A549 (cell line): ENCODE data around the gene ACAA1.

ENCODE experiments used
- CBX8 ChIP-seq: fragments of 200-600 bp; sonication (generic); IDR thresholded peaks from 2 replicates; pipeline ENCODE4 v1.6.1; 2016
- CEBPB ChIP-seq, 2 experiments: fragments of >200 bp in 1 of 2; sonication (Bioruptor Twin) in 1 of 2; formaldehyde crosslinking in 1 of 2; IDR thresholded peaks; 2 replicates each; pipeline ENCODE4 v1.6.1; 2012 to 2016
- CHD2 ChIP-seq: fragments of 150-350 bp; IDR thresholded peaks from 2 replicates; pipeline ENCODE4 v1.6.1; 2014; ENCODE audit warnings: low read length; ENCODE audit not compliant: partially characterized antibody
- CTCF ChIP-seq: fragments of >200 bp; sonication (Bioruptor Twin); formaldehyde crosslinking; IDR thresholded peaks from 3 replicates; pipeline ENCODE4 v1.5.1; 2016
- FOSL2 ChIP-seq, 2 experiments: fragments of 450-650 bp in 1 of 2; fragments of >200 bp in 1 of 2; sonication (Bioruptor Twin) in 1 of 2; formaldehyde crosslinking; IDR thresholded peaks; 2 replicates each; pipeline versions ENCODE4 v1.5.0 to v1.6.1; 2016 to 2020; ENCODE audit warnings: mild to moderate bottlenecking in 1 of 2, moderate library complexity in 1 of 2
- RAD21 ChIP-seq, 2 experiments: fragments of >200 bp in 1 of 2; sonication (Bioruptor Twin) in 1 of 2; formaldehyde crosslinking in 1 of 2; IDR thresholded peaks in 1 of 2; conservative IDR thresholded peaks in 1 of 2; 2 replicates in 1 of 2; 3 replicates in 1 of 2; pipeline ENCODE4 v1.6.1; 2012 to 2018; ENCODE audit warnings: inconsistent platforms in 1 of 2
- RCOR1 ChIP-seq: fragments of 150-350 bp; IDR thresholded peaks from 2 replicates; pipeline ENCODE4 v1.6.1; 2014; ENCODE audit warnings: antibody characterized with exemption, low read length, low read depth

- TF ChIP-seq CTCF (no peak), RCOR1 (no peak), CHD2 (no peak), CEBPB (IDR thresholded peaks at IDR 0.05) (no peak), RAD21 (conservative IDR thresholded peaks at IDR 0.05 in 1 of 2, IDR thresholded peaks at IDR 0.05 in 1 of 2) (no peak), FOSL2 (IDR thresholded peaks at IDR 0.05) (no peak), FOSL2 (CRISPR knock-in tag; IDR thresholded peaks at IDR 0.05) (no peak), CBX8 (no peak)
These were observed 7.9 kb downstream of the ACAA1 start for GRCh38 chr3:38129058-38129457.
